HG03442 (cell line): ENCODE measurements around the gene FLYWCH1.
A peak's percentile ranks its signal among the peaks of the same experiment; 100 is the strongest.

ENCODE experiments used
- ATAC-seq: cut with Tn5 transposase; IDR thresholded peaks from one replicate; pipeline ENCODE4 v1.9.1; 2021; ENCODE audit warnings: mild to moderate bottlenecking, moderate library complexity; ENCODE audit not compliant: unreplicated experiment

FLYWCH1 gene, protein sequence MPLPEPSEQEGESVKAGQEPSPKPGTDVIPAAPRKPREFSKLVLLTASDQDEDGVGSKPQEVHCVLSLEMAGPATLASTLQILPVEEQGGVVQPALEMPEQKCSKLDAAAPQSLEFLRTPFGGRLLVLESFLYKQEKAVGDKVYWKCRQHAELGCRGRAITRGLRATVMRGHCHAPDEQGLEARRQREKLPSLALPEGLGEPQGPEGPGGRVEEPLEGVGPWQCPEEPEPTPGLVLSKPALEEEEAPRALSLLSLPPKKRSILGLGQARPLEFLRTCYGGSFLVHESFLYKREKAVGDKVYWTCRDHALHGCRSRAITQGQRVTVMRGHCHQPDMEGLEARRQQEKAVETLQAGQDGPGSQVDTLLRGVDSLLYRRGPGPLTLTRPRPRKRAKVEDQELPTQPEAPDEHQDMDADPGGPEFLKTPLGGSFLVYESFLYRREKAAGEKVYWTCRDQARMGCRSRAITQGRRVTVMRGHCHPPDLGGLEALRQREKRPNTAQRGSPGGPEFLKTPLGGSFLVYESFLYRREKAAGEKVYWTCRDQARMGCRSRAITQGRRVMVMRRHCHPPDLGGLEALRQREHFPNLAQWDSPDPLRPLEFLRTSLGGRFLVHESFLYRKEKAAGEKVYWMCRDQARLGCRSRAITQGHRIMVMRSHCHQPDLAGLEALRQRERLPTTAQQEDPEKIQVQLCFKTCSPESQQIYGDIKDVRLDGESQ

DNA sequence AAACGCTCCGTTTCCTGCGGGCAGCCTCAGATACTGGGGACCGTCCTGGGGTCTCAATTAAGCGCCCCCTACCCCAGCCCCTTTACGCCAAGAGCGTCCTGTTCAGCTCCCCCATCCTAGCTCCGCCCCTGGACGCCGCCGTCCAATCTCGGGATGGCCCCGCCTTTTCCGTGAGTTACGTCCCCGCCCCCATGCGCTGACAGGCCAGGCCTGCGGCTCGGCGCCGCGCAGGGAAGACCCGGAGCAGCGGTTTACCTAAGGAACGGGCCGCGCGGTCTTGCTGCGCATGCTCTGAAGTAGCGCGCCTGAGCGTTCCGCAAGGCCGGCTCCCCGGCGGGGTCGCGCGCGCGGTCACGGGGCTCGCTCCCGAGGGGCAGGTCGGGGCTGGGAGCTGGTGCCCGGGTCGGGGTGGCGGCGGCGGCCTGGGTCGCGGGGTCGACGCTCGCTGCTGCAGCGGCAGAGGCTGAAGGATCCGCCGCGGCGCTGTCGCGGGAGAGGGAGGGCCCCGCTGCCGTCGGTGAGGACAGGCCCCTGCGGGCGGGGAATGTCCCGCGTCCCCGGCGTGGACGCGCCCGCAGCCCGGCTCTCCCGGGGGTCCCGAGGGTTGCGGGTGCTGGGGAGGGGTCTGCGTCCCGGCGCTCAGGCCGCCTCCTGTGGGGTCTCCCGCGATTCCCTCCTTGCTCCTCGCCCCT lies at the start of gene FLYWCH1:
Gene FLYWCH1 (plus strand): TSS at position 294 of the 692 bp plus-strand sequence. CDS start 17,755 bp downstream, outside the sequence.
- ATAC-seq = peak; percentile 92

DNA sequence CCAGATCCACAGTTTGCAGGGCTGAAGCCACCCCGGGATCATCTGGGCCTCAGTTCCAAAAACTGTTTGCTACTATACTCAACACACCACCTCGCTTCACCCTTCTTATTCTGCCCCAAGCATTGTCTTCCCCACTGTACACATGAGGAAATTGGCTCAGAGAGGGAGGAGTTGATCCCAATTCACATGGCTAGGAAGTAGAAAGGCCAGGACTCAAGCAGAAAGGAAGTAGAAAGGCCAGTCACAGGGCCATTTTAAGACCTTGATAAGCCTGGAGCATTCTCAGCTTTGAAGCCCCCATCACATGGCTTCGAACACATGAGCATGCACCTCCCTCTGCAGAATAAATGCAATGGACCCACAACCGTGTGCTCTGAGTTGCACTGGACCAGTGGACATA lies 46.1 kb upstream of the FLYWCH1 start:
- no peak for ATAC-seq

DNA sequence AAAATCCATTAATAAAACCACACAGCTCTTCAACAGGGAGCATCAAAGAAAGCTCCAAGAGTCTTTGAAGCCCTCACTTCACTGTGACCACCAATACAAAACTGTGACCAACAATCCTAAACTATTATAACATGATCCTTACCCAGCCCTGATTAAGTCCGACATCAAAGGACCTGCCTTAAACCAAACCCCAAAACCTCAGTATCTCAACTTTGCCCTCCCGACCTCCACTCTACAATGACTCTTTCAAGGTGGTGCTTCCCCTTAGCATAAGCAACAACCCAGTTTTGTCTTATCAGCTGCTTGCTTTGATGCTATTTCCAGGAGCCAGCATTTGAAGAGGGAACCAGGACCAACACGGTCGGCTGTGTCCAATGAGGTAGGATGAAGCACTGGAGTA lies 45.3 kb upstream of the FLYWCH1 start:
- no peak for ATAC-seq

DNA sequence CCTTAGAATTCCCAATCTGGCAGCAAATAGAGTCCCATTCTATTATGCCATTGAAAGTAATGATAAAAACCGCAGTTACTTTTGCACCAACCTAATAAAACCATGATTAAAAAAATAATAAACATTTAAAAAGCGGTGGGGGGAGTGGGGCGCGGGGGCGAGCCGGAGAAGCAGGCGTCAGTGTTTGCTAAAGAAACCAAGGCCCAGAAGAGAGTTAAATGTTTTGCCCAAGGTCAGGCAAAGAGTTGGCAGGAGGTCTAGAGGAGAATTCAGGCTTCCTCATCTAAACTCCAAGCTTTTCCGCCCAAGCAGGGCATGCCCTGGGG lies 44.1 kb upstream of the FLYWCH1 start:
- ATAC-seq = no peak

DNA sequence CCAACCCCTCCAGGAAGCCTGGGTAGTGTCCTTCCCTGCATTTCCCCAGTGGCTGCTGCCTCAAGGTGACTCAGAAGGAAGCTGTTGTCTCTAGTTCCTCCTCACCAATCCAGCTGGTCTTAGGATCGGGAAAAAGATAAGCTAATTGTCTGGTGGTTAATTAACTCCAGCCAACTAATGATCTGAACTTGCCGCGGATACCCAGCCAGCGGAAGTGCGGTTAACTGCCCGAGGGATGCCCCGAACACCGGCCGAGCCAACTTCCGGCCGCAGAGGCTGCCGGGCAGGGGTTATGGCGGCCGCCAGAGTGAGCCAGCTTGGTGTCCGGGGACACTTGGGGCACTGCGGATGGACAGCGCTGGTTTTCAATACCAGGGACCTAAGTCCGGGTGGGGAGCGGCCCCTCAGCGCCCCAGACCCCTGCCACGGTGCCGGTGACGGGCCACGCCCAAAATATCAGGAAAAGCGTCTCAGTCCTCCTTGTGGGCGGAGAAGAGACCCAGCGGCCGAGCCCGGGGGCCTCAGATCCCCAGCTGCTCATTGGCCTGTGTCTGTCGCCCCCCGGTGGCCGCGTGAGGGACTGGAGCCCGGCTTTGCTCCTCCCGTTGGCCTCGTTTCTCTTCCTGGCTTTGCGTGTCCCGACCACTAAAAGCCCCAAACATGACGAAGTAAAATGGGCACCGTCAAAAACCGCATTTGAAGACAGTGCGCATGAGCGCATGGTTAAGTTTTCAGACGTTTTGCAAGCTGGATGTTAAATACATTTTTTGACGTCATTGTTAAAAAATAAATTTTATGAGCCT lies 43.5 kb upstream of the FLYWCH1 start:
- peak; percentile 90 for ATAC-seq

DNA sequence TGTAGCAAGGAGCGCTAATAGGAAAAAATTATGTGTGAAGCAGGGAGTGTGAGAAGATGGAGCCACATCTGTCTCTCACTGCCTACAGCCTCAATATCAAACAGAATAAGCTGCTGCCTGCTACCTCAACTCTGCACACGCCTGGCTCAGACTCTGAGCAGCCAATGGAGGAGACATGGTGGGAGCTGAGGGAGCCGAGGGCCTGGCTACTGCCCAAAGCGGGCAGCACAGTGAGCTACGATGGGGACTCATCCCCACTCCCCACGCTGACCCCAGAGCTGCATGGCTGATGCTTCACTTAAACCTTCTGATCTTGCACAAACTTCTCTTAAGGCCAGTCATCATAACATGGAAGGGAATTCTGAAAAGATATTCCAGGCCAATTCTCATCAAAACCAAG lies 39.8 kb upstream of the FLYWCH1 start:
- ATAC-seq = no peak

DNA sequence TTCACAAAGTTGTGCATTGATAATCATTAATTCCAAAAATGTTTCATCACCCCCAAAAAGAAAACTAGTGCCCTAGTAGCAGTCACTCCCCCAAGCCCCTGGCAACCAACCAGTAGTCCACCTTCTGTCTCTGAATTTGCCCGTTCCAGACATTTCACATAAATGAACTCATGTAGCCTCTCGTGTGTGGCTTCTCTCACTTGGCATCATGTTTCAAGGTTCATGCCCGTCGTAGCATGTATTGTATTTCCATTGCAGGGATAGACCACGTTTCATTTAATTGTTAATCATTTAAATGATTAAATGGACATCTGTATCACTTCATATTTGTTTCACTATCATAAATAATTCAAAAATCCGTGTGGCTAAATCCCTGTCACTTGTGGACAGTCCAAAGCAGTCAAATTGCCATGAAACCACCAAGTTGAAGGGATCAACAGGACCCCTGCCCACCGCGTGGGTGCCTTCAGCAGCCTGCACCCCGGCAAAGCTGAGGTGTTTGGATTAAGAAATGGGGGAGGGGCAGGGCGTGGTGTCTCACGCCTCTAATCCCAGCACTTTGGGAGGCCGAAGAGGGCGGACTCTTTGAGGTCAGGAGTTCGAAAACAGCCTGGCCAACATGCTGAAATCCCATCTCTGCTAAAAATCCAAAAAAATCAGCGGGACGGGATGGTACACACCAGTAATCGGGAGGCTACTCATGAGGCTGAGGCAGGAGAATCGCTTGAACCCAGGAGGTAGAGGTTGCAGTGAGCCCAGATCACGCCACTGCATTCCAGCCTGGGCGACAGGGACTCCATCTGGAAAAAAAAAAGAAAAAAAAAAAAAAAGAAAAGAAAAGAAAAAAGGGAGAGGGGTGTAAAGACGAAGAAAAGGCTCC lies 37.5 kb upstream of the FLYWCH1 start:
- ATAC-seq = no peak

DNA sequence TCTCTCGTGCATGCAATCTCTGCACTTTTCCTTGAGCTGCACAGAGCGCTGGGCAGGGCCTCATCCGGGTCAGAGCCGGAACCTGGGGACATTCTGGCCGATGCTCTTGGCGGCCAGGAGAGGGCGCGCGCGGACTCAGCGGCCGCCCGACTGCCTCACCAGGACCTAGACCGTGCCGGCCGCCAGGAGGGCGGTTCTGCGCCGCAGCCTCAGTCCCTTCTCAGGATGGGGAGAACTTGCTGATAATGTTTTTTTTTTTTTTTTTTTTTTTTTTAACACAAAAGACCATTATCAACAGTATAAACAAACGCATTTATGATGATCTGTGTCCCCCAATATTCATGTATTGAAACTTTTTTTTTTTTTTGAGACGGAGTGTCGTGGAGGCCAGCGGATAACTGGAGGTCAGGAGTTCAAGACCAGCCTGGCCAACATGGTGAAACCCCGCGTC lies 36.8 kb upstream of the FLYWCH1 start:
- ATAC-seq = no peak

DNA sequence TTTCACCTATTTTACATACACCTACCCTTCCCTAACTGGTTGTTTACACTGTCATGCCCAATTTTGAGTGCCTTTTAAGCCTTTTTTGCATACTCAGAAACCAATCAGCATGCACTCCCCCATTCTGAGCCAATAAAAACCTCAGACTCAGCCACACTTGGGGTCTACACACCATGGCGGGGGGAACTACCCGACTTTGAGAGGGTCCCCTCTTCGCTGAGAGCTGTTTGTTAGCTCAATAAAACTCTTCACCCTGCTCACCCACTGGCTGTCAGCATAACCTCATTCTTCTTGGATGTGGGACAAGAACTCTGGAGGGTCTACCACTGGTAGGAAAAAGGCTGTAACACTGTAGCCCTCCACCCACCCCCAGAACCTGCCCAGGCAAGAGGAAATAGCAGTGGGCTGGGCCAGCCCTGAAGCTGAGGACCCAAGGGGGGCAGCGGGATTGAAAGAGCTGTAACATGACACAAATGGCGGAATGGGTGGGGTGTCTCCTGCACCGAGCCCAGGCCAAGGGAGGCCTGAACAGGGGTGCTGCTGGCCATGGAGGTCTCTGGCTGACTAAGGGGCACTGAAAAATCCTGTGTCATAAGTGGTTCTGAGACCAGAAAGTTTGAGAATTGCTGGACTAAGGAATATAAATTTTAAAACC lies 31.8 kb upstream of the FLYWCH1 start:
- ATAC-seq = no peak

DNA sequence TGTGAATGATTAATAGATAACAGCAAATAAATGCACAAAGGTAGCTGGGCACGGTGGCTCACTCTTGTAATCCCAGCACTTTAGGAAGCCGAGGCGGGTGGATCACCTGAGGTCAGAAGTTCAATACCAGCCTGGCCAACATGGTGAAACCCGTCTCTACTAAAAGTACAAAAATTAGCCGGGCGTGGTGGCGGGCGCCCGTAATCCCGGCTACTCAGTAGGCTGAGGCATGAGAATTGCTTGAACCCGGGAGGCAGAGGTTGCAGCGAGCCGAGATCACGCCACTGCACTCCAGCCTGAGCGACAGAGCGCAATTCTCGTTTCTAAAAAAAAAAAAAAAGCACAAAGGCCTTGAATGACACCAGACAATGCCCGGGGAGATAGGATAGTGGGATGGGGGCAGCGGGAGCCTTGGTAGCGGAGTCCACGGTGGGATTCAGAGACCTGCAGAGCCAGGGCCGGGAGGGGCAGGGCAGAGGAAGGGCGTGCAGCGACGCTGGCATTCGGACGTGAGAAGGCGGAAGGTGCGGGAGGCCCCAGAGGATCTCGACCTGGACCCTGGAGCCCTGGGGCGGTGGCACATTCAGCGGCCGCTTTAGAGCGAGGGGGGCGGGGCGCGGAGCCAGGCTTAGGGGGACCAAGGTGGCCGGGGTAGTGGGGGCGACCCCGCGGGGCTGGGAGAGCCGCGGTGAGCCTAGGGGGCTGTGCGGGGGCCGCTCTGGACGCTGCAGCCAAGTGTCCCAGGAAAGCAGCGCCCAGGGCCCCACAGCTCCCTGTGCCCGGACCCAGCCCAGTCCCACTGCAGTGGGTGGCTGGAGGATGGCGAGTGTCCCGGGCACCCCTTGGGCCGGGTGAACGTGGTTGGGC lies 29.7 kb upstream of the FLYWCH1 start:
- peak; percentile 11 for ATAC-seq

DNA sequence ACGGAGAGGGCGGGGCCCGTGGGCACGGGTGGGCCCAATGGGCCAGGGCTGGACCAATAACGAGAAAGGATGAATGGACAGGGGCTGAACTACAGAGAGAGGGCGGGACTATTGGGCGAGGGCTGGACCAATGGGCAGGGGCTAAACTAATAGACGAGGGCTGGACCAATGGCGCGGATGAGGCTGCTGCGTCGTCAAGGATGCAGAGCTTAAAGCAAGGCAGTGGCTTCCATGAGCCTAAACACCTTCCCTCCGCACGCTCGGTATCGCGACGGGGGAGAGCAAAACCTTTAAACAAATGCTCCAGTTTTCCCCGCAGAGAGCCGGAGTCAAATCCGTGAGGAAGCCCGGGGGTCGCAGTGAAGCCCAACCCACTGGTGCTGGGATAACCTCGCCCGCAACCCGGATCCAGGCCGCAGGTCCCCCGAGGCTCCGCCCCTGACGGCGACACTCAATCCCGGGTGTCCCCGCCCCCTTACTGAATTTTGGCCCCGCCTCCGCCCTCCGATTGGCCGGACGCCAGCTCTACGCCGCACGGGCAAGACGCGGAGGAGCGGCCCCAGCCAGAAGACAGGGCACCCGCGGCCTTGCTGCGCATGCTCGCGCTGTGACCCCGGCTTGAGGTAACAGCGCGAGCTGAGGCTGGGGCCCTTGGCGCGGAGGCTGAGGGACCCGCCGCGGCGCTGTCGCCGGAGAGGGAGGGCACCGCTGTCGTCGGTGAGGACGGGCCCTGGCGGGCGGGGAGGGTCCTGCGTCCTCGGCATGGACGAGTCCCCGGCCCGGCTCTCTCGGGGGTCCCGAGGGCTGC lies 28.9 kb upstream of the FLYWCH1 start, which contains the start of gene FLYWCH2:
Gene FLYWCH2 (plus strand): TSS at position 566 of the 808 bp plus-strand sequence. CDS start 13,235 bp downstream, outside the sequence.
- ATAC-seq = peak; percentile 84

DNA sequence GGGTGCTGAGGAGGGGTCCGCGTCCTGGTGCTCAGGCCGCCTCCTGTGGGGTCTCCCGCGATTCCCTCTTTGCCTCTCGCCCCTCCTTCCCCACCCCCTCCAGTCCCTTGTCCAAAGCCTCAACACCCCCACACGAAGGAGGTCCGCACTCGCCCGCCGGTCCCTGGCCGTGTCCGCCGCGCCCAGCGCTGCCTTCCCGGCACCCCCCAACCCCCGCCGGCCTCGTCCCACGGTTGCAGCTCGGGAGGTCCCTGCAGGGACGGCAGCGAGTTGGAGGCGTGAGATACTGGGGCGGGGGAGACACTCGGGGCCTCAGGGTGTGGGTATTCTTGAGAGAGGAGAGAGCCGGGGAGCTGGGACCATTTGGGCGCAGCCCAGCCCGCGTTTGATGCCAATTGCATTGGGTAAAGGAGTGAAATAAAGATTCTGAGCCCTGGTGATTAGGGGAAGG lies 28.2 kb upstream of the FLYWCH1 start:
- peak; percentile 5 for ATAC-seq

DNA sequence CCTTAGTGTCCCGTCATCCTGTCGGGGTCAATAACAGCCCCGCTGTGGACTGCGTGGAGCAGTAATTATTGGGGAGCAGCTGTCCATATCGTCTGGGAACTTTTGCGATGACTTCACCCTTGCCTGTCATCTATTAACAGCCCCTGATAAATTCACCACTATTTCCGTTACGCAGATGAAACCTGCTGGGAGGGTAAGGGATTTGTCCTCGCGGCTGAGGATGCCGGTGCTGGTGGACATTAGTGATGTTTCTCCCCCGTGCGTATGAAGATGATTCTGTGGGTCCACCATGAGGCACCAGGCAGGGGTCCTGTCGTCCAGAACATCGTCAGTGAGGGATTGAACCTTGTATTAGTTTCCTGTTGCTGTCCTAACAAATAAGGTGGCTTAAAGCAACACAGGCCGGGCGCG lies 27.7 kb upstream of the FLYWCH1 start:
- no peak for ATAC-seq

DNA sequence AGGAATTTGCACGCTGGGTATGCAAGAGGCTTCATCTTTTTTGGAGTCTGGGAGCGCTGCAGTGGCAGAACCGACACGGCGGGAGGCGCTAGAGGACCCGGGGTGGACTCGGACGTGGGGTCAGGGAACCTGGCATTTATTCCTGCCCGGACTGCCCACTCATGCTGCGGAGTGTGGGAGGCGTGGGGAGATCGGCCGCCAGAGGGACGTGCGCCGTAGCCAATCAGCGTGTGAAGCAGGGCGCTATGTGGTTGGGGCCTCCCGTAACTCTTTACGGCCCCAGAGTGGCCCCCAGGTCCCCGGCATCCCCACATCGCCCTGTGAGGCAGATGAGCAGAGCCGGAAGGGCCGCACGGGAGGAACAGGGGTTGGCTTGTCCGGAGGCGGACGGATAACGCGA lies 17.5 kb upstream of the FLYWCH1 start:
- ATAC-seq = no peak

DNA sequence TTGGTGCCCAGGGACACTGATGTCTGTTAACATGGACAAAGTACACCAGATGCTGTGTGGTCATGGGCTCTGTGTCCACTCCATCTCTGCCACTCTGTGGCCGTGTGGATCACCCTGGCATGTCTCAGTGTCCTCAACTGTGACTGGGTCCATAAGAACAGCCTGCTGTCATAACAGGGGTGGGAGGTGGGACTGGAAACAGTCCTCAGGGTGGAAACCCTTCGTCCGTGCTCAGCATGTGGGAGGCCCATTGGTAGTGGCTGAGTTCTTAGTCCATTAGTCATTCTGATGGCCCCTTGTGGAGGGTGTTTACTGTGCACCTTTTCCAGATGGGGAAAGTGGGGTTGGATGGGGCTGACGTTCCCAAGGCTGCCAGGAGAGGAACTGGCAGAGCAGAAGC lies 15.9 kb upstream of the FLYWCH1 start:
- no peak for ATAC-seq

DNA sequence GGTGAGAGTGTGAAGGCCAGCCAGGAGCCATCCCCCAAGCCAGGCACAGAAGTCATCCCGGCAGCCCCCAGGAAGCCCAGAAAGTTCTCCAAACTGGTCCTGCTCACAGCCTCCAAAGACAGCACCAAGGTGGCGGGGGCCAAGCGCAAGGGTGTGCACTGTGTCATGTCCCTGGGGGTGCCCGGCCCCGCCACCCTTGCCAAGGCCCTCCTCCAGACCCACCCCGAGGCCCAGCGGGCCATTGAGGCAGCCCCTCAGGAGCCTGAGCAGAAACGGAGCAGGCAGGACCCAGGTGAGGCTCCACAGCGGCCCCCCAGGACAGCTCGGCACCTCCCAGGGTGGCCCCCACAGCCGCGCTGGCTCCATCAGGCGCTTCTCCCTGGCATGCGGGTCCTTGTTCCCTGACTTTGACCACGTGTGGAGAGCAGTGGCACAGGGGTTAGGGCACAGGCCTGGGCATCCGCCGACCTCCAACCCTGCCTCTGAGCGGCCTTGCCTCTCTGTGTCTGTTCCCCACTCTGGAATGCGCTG lies 15.2 kb upstream of the FLYWCH1 start:
- no peak for ATAC-seq

DNA sequence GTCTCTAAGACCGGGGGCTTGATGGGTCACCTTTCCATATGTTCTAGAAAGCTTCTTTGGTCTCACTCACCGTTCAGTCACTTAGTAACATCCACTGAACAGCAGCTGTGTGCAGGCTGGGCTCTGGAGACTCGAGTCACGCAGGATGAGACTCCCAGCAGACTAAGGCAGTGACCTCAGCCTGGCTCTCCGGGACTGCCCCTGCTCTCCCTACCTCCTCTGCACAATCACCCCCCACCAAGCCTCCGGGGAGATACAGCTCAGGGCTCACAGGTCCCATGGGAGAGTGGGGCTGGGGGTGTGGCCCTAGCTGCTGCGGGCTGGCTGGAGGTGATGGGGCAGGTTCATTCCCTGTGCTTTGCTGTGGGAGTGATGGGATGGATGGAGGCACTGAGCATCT lies 14.6 kb upstream of the FLYWCH1 start:
- no peak for ATAC-seq
